HG02588 (cell line): Measurements from ENCODE around the gene S1PR2.
"Not testable (repeated sequence)": the region's sequence is repeated elsewhere in the genome, so short reads cannot be mapped to it uniquely, and the experiment has no call there.

Source experiments
- ATAC-seq: cut with Tn5 transposase; IDR thresholded peaks from one replicate; pipeline ENCODE4 v1.9.1; 2021; ENCODE audit warnings: mild to moderate bottlenecking, moderate library complexity; ENCODE audit not compliant: unreplicated experiment

The S1PR2 gene

GRCh38 chr19:10254244-10254643, 23.1 kb upstream of the S1PR2 start:
- no peak for ATAC-seq

GRCh38 chr19:10252707-10253106, 21.6 kb upstream of the S1PR2 start:
- ATAC-seq = no peak

GRCh38 chr19:10251792-10252694, 20.9 kb upstream of the S1PR2 start, which contains the start of gene MRPL4:
Gene MRPL4 (plus strand): TSS chr19:10252214. CDS start chr19:10252254, 40 bp downstream.
- ATAC-seq = peak; percentile 80

- ATAC-seq = no peak
These were observed 15.4 kb upstream of the S1PR2 start for GRCh38 chr19:10246511-10246910.

GRCh38 chr19:10245189-10245939, 14.2 kb upstream of the S1PR2 start:
- no peak for ATAC-seq

- ATAC-seq = no peak
These were observed 12.5 kb upstream of the S1PR2 start for GRCh38 chr19:10243606-10244005.

GRCh38 chr19:10241826-10242449, 10.8 kb upstream of the S1PR2 start:
- ATAC-seq = not testable (repeated sequence)

- no peak for ATAC-seq
These were observed 7.1 kb upstream of the S1PR2 start for GRCh38 chr19:10238172-10238783.

- ATAC-seq = no peak
These were observed 6.6 kb upstream of the S1PR2 start for GRCh38 chr19:10237702-10238101.

- ATAC-seq = not testable (repeated sequence)
These were observed 4.3 kb upstream of the S1PR2 start for GRCh38 chr19:10235409-10235808.

GRCh38 chr19:10235003-10235402, 3.9 kb upstream of the S1PR2 start:
- no peak for ATAC-seq

GRCh38 chr19:10233946-10234345, 2.8 kb upstream of the S1PR2 start:
- ATAC-seq = no peak

- no peak for ATAC-seq
These were observed 589 bp upstream of the S1PR2 start for GRCh38 chr19:10231612-10232228.

- no peak for ATAC-seq
These were observed 814 bp downstream of the S1PR2 start for GRCh38 chr19:10230173-10230860.

- no peak for ATAC-seq
These were observed 2.2 kb downstream of the S1PR2 start for GRCh38 chr19:10228920-10229319.

- no peak for ATAC-seq
These were observed 2.7 kb downstream of the S1PR2 start for GRCh38 chr19:10228393-10228792.

GRCh38 chr19:10227026-10227971, 3.8 kb downstream of the S1PR2 start:
- no peak for ATAC-seq

- no peak for ATAC-seq
These were observed 4.6 kb downstream of the S1PR2 start for GRCh38 chr19:10226376-10227025.
